Measurements from ENCODE around the gene HPSE2. TPM values are rescaled to one million over a fixed set of nuclear protein-coding genes. Genes with fewer than 3 reads are reported as not detected.

The HPSE2 gene
- total and polyA plus RNA-seq, 7 donors = under 0.01 to 11.8 (median 4.8) TPM

DNA sequence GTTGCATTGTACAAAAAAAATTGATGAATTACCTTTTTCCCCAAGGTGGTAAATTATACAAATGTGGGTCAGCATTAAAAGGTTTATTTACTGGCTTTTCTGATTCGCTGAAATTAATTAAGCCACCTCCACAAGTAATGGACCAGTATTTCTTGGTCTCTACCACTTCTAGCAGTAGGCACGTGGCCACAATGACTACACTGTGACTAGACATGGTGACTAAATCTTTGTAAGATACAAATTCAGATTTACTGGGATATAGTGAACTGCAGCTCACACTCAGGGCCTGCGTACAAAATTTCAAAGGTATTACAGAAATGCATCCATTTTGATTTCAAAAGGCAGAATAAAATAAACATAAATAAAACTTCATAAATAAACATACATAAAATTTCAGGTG is 10.9 kb downstream of the HPSE2 start:
- no peak overlapping the region for H3K4me3 ChIP-seq
- no peaks in the 10 kb centered on the region for H3K27me3 ChIP-seq
- no peak for DNase-seq
- H3K9me3 ChIP-seq = no peaks in the 10 kb centered on the region
- H3K27ac ChIP-seq = no peak overlapping the region
- TF ChIP-seq POLR2A (IDR thresholded peaks at IDR 0.05) (no peak), EP300 (IDR thresholded peaks at IDR 0.05) (no peak), POLR2AphosphoS5 (IDR thresholded peaks at IDR 0.05) (no peak)
- TF ChIP-seq, protein P1, sequence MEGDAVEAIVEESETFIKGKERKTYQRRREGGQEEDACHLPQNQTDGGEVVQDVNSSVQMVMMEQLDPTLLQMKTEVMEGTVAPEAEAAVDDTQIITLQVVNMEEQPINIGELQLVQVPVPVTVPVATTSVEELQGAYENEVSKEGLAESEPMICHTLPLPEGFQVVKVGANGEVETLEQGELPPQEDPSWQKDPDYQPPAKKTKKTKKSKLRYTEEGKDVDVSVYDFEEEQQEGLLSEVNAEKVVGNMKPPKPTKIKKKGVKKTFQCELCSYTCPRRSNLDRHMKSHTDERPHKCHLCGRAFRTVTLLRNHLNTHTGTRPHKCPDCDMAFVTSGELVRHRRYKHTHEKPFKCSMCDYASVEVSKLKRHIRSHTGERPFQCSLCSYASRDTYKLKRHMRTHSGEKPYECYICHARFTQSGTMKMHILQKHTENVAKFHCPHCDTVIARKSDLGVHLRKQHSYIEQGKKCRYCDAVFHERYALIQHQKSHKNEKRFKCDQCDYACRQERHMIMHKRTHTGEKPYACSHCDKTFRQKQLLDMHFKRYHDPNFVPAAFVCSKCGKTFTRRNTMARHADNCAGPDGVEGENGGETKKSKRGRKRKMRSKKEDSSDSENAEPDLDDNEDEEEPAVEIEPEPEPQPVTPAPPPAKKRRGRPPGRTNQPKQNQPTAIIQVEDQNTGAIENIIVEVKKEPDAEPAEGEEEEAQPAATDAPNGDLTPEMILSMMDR (IDR thresholded peaks at IDR 0.05) = no peak
- no peaks in the 10 kb centered on the region for H3K36me3 ChIP-seq
- intact Hi-C loops (cut with DNase I) = no loop called here
- WGBS, 2 donors = 79 to 80% methylated on average over 3 of the region's 3 CpGs
- no peaks in the 10 kb centered on the region for H3K4me1 ChIP-seq

DNA sequence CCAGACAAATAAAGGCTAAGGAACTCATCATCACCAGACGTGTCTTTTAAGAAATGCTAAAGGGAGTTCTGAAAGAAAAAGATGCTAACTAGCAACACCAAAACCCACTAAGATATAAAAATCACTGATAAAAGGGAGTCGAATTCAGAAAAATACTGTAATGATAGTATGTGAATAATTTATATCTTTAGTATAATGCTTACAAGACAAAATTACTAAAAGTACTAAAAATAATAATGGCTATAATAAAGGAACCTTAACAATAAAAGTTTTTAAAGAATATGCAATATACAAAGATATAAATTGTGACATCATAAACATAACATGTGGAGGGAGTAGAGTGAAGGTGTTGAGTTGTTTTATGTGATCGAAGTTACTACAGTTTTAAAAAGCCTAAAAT is 28.3 kb downstream of the HPSE2 start:
- TF ChIP-seq POLR2AphosphoS5 (IDR thresholded peaks at IDR 0.05) (no peak), EP300 (IDR thresholded peaks at IDR 0.05) (no peak), POLR2A (IDR thresholded peaks at IDR 0.05) (no peak)
- TF ChIP-seq, protein P1 (IDR thresholded peaks at IDR 0.05) = no peak
- intact Hi-C loops (cut with DNase I) = no loop called here
- no peak overlapping the region for H3K27ac ChIP-seq
- H3K27me3 ChIP-seq = no peaks in the 10 kb centered on the region
- H3K9me3 ChIP-seq = no peaks in the 10 kb centered on the region
- no peaks in the 10 kb centered on the region for H3K4me1 ChIP-seq
- DNase-seq = no peak
- no peak overlapping the region for H3K4me3 ChIP-seq
- WGBS, 2 donors = 71 to 81% methylated on average over 3 of the region's 3 CpGs
- H3K36me3 ChIP-seq = no peaks in the 10 kb centered on the region

DNA sequence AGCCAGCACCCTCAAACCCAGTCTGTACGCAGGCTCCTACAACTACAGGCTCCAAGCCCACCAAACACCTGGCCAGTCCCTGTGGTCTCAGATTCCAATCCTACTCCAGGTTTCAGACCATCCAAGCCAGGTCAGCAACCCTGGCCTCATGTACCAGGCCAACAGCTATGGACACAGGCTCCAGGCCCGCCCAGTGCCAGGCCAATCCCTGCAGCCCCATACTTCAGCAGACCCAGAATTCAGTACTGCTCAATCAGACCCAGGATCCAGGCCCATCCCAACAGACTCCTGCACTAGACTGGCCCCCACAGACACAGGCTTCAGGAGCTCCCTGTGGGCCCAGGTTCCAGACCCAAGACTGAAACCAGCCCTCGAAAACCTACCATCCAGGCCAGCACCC is 32.3 kb downstream of the HPSE2 start:
- Histone ChIP-seq H3K9me3 (no peaks in the 10 kb centered on the region), H3K27me3 (no peaks in the 10 kb centered on the region), H3K36me3 (no peaks in the 10 kb centered on the region), H3K27ac (no peak overlapping the region), H3K4me3 (no peak overlapping the region), H3K4me1 (no peaks in the 10 kb centered on the region)
- TF ChIP-seq POLR2A (IDR thresholded peaks at IDR 0.05) = no peak
- no peak for TF ChIP-seq POLR2AphosphoS5 (IDR thresholded peaks at IDR 0.05)
- DNase-seq = no peak
- intact Hi-C loops (cut with DNase I) = no loop called here
- 89 to 93% methylated on average over 3 of the region's 3 CpGs for WGBS, 2 donors

DNA sequence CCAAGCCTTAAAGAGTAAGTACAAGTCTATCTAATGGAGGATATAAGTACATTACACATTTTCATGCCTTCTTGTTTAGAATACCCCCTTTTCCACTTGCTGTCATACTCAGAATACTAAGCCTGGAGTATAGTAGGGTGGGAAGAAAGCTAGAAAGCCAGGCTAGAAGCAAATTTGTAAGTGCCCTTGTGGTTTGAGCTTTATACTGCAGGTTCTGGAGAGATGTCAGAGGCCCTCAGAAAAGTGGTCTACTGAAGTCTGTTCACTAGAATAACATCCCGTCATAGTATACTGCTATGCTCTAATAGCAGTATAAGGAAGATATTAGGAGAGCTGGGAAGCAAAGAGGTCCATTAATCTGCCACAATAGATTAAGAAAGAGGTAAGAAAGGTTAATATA is 62.7 kb downstream of the HPSE2 start:
- no peak overlapping the region for H3K4me3 ChIP-seq
- TF ChIP-seq POLR2A (IDR thresholded peaks at IDR 0.05) (no peak), EP300 (IDR thresholded peaks at IDR 0.05) (no peak), POLR2AphosphoS5 (IDR thresholded peaks at IDR 0.05) (no peak)
- TF ChIP-seq, protein P1 (IDR thresholded peaks at IDR 0.05) = no peak
- H3K27ac ChIP-seq = no peak overlapping the region
- no peaks in the 10 kb centered on the region for H3K27me3 ChIP-seq
- intact Hi-C loops (cut with DNase I) = loop anchor here (2.0 kb wide), 1 partner anchor 702 kb away; no protein-coding TSS in a partner anchor
- DNase-seq = no peak
- no peaks in the 10 kb centered on the region for H3K9me3 ChIP-seq
- no peaks in the 10 kb centered on the region for H3K36me3 ChIP-seq
- no peaks in the 10 kb centered on the region for H3K4me1 ChIP-seq
- 90 to 100% methylated on average over 1 of the region's 1 CpG for WGBS, 2 donors

DNA sequence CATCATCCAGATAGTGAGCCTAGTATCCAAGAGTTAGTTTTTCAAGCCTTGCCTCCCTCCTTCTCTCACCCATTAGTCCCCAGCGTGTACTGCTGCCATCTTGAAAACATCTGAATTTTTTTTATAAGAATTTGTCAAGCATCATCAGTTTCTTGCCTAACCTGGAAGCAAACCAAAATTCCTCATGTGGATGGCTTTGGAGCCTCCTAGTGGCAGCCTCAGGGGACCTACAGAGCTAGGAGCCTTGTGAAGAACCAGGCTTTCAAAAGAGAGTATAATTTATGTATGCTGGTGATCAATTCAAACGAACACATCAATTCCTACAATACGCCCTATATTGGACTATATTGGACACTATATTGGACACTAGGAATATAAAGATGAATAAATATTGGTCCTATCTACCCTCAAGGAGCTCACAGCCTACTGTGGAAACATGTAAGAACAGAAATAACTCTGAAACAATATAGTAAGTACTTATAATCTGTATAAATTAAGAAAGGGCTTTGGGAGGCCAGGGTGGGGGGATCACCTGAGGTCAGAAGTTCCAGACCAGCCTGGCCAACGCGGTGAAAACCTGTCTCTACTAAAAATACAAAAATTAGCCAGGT is 63.4 kb downstream of the HPSE2 start:
- H3K9me3 ChIP-seq = no peaks in the 10 kb centered on the region
- DNase-seq = no peak
- no peaks in the 10 kb centered on the region for H3K36me3 ChIP-seq
- no peak overlapping the region for H3K4me3 ChIP-seq
- TF ChIP-seq POLR2AphosphoS5 (IDR thresholded peaks at IDR 0.05) (peak in 2 of 4 donors; percentile 19 to 38), EP300 (IDR thresholded peaks at IDR 0.05) (no peak)
- TF ChIP-seq, protein P1 (IDR thresholded peaks at IDR 0.05) = peak; percentile 14 to 57 (median 50)
- no peaks in the 10 kb centered on the region for H3K27me3 ChIP-seq
- H3K27ac ChIP-seq = no peak overlapping the region
- intact Hi-C loops (cut with DNase I) = loop anchor here (2.0 kb wide), 1 partner anchor 701 kb away; no protein-coding TSS in a partner anchor
- WGBS, 2 donors = 22 to 37% methylated on average over 5 of the region's 5 CpGs
- H3K4me1 ChIP-seq = no peaks in the 10 kb centered on the region

All from sigmoid colon (tissue), 7 donors.